GM19351 (cell line): Measurements from ENCODE around the gene ARHGEF4.

Experiments used
- ATAC-seq: cut with Tn5 transposase; IDR thresholded peaks from one replicate; pipeline ENCODE4 v1.9.1; 2021; ENCODE audit warnings: mild to moderate bottlenecking, moderate library complexity; ENCODE audit not compliant: unreplicated experiment

The ARHGEF4 gene

DNA sequence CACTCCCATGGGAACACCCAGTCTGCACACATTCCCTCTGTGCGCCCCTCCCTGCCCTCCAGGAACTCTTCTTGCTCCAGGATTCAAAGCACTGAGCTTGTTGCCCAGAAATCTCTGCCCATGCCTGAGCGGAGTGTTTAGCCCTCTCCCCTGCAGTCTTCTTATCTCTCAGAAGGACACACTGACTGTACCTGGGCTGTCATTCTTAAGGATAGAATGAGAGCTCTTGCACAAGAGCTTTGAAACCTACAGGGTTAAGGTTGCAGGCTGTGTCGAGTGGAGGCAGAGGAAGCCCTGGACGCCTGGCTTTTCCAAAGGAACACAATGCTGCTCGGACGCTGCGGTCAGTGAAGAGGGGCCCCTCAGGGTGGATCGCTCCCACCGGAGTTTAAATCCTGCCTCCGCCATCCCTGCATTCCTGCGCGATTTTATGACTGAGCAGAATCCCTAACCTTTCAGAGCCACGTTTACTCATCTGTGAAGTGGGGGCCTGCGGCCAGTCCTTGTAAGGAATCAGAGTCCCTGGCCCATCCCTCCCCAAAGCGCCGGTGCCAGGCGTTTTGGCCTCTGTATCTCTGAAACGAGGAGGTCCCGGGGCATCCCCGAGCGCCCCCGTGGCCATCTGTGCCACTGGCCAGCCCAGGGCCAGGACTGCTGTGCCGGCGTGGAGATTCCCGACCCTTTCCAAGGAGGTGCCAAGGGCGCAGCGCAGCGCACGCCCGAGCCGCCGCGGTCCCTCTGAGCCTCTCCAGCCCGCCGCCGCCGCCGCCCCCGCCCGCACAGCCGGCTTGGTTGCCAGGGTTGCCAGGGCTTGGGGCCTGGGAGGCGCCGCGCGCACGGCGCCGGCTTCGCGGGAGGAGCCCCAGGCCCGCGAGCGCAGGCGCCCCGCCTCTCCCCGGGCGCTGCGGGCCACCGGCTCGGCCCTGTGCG, 197.7 kb downstream of the ARHGEF4 start:
- ATAC-seq, result no peak

DNA sequence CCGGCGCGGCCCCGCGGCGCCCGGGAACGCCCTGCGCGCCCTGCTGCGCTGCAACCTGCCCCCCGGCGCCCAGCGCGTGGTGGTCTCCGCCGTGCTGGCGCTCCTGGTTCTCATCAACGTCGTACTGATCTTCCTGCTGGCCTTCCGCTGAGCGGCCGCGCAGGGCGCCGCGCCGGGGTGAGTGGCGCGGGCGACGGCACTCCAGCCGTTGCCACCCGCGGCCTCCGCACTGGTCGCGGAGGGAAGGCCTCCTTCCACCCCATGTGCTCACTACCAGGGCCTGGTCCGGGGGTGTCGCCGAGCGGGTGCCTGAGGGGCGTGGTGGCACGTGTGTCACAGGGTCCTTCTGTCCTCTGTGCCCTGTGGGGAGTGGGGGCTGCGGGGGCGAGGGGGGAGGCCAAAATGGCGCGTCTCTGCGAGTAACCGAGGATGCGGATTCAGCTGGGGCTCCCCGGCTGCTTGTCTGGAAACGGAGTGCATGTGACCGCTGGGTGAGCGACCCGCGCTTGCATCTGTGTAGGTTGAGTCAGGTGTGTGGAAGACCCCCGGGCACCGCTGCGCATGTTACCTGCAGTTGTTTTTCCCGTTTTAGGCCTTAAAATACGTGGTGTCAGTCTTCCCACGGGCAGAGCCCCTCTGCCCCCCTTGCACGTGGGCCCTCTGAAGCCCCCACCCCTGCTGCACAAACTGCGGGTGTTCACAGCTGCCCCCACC, 198.6 kb downstream of the ARHGEF4 start:
- no peak for ATAC-seq

DNA sequence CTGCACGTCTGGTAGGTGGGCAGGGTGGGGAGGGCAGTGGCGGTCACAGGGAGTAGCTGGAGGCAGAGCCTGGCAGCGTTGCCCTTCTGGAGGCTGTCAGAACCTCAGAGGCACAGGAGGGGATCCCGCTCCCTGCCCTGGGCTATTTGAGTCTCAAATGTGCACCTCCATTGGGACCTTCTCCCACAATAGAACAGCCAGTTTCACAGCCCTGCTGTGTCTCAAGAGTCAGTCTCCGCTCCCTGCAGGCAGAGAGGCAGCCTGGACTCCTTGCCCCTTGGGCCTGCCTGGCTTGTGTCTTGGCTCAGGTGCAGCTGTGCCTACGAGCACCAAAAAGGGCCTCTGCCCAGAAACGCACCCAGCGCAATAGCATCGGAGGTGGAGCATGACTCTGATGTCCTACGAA, 199.1 kb downstream of the ARHGEF4 start:
- no peak for ATAC-seq

DNA sequence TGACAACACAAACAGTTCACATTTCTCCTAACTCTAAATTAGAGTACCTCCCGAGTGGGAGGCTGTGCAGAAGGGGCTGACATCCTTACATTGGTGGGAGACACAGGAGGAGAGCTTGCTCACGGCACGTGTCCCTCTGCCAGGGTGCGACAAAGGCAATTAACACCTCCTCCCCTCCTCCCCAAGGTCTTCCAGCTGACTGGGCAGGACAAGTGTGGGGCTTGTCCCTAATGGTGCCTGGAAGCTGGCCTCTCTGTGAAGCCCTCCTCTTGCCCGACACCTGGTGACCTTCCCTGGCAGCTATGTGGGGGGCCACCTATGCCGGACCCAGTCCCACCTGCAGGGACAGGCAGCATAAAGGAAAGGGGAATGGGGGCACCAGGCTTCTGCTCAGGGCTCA, 199.6 kb downstream of the ARHGEF4 start:
- no peak for ATAC-seq

DNA sequence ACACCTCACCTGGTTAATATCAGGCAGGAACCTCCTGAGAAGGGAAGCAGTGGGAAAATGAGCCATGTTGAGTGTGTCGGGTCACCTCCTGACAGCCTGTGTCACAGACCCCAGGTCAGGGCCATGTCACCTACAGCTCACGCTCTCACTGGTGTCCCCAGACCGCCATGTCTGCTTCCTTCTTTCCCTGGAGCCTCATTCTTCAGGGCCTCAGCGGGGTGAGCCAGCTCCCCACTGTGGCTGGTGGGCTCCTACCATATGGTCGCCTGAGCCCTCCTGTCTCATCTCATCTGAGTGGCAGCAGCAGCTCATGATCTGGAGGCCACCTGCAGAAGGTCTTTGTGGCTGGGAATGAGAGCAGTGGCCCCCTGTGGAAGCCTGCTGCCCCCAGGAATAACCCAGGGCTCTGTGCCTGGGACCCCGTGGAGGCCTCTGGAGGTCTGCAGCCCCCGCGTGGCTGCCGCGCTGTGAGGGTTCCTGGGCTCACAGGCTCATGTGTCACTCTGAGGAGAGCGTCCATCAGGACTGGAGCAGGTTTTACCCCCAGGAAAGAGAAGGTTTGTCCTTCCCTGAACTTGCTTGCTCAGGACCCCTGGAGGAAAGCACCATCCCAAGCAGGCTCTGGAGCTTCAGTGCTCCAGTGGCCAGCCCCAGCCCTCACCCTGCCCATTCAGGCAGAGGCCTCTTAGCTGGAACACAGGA, 200.1 kb downstream of the ARHGEF4 start:
- ATAC-seq, result no peak

DNA sequence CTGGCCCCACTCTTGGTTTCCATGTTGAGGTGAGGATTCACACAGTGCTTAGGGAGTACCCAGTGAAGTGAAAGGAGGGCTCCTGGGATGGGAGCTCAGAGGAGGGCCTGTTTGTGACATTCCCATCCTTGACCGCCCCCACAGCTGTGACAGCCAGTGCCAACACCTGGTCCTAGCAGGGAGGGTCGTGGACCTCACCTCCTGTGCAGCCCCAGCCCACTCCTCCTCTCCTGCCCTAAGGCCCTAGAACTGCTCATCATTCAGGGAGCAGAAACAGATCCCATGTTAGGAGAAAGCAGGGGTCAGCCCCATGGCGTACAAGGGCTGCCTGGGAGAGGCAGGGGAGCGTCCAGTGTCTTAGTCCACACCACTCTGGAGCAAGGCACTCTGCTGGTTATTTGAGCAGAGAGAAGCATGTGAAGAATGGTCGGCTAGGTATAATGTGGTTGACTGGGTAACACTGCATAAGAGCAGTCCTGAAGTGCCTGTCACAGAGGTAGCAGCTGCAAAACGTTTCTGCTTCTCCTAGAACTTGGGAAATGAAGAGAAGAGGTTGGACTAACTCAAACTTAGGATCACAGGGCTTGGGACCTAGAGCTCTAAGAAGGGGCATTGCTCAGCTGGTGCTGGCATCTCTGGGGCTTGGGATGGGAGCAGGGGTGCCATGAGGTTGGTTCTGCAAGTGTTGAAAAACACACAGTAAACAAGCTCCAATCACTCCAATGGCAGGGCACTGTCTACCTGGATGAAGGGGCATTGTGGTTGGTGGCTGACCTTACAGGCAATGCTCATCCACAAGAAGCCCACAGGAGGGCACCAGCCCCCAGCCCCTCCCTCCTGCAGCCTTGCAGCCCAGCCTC, 200.9 kb downstream of the ARHGEF4 start:
- no peak for ATAC-seq

DNA sequence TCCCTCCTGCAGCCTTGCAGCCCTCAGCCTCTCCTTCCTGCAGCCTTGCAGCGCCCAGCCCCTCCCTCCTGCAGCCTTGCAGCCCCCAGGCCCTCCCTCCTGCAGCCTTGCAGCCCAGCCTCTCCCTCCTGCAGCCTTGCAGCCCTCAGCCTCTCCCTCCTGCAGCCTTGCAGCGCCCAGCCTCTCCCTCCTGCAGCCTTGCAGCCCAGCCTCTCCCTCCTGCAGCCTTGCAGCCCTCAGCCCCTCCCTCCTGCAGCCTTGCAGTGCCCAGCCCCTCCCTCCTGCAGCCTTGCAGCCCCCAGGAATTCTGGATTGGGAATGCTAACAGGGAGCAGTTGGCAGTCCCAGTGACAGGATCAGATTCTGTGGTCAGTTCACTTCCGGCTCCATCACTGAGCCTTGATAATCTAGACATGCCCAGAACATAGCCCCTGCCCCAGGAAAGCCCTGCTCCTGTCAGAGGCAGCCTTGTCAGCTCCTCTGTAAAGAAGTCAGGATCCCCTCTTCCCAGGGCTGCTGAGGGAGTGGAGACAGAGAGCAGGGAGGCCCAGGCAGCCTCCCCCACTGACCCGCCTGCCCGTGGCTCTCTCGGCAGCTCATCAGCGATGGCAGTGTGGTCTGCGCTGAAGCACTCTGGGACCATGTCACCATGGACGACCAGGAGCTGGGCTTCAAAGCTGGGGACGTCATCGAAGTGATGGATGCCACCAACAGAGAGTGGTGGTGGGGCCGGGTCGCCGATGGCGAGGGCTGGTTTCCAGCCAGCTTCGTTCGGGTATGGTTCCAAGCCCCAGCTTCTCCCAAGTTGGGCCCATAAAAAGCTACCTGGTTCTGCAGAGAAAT, 201.8 kb downstream of the ARHGEF4 start:
- ATAC-seq, result no peak

DNA sequence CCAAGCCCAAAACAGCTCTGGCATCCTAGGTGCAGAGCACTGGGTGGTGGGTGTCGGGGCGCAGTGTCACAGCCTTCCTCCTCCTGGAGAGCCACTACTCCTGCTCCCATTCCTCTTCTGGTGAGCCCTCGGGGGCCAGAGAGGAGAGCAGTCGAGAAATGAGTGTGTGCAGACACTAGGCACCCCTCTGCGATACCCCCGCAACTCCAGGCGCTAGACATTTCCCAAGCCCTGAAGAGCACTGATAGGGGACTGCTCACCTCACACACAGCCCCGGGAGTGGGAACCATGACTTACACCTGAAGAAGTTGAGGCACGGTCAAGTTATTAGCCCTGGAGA, 202.4 kb downstream of the ARHGEF4 start:
- ATAC-seq, result no peak

DNA sequence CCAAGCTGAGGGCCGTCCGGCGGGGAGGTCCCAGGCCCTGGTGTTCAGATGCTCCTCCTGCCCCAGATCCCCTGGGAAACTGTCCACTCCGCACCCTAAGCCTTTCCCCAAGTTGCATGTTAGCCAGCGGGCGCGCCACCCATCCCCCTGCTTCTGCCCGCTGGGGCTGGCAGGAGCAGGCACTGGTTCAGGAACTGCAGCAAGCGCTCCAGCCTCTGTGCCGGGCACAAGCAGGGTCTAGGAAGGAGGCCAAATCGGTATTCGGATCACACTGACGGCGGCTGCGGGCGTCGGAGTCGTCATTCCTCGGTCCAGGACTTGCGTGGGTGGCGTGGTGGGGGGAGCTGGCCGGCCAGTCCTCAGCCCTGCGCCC, 202.8 kb downstream of the ARHGEF4 start:
- ATAC-seq, result no peak

DNA sequence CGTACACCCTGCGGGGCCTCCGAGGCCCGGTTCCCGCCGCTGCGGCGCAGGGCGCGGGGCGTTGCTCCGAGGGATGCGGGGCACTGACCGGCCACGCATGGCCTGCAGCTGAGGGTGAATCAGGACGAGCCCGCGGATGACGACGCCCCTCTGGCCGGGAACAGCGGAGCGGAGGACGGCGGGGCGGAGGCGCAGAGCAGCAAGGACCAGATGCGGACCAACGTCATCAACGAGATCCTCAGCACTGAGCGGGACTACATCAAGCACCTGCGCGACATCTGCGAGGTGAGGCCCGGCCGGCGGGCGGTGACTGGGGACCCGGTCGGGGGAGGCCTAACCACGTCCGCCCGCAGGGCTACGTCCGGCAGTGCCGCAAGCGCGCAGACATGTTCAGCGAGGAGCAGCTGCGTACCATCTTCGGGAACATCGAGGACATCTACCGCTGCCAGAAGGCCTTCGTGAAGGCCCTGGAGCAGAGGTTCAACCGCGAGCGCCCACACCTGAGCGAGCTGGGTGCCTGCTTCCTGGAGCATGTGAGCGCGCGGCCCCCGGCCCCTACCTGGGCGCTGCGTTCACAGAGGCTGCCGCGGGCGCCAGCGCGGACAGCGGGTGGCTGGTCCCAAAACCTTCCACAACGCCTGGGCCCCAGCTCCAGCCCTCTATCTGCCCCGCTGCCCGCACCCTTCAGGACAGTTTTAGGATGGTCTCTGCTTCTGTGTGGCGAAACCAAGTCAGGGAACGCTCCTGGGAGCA, 203.4 kb downstream of the ARHGEF4 start:
- ATAC-seq, result no peak

DNA sequence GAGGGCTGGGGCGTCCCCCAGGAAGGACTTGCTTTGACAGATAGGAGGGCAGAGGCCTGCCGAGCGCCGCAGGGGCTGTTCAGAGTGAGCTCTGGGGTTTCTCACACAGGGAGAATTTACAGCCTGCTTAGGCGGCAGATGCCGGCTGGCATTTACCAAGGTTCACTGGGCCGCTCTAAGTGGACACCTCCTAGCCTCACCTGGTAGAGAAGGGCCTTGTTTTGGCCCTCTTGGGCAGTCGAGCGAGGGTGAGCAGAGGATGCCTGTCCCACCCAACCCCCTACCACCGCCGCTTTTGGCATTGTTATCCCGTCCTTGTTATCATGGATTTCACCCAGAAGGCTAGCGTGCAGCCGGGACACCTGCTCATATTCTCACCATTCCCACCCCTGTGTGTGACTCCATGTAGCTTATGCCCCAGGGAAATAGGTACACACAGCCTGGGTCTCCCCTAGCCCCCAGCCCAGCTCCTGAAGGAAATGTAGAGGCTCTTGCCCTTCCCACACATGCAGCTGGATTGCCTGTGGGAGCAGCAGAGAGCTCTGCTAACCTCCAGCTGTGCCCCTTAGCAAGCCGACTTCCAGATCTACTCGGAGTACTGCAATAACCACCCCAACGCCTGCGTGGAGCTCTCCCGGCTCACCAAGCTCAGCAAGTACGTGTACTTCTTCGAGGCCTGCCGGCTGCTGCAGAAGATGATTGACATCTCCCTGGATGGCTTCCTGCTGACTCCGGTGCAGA, 204.1 kb downstream of the ARHGEF4 start:
- no peak for ATAC-seq

DNA sequence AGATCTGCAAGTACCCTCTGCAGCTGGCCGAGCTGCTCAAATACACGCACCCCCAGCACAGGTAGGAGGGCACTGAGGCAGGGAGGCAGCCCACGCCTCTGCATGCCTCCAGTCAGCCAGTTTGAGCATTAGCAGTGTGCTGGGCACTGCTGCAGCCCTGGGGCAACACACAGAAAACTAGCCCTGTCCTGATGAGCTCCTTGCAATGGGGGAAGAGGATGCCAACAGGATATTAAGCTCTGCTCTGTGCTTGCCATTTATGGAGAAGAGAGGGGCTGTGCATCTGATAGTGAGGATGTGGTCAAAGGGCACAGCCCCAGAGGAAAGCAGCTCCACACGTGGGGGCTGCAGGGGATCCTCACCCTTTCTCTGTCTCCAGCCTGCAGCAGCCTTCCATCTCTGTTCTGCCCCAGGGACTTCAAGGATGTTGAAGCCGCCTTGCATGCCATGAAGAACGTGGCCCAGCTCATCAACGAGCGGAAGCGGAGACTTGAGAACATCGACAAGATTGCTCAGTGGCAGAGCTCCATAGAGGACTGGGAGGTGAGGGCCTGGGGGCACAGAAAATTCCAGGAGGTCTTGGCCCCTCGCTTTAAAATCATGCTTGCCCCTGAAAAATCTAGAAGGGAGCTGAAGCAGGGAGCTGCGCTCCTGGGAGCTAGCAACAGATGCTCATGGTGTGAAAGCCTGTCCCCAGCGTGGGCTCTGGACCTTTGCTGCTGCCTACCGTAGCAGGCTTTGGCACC, 204.9 kb downstream of the ARHGEF4 start:
- ATAC-seq, result no peak

DNA sequence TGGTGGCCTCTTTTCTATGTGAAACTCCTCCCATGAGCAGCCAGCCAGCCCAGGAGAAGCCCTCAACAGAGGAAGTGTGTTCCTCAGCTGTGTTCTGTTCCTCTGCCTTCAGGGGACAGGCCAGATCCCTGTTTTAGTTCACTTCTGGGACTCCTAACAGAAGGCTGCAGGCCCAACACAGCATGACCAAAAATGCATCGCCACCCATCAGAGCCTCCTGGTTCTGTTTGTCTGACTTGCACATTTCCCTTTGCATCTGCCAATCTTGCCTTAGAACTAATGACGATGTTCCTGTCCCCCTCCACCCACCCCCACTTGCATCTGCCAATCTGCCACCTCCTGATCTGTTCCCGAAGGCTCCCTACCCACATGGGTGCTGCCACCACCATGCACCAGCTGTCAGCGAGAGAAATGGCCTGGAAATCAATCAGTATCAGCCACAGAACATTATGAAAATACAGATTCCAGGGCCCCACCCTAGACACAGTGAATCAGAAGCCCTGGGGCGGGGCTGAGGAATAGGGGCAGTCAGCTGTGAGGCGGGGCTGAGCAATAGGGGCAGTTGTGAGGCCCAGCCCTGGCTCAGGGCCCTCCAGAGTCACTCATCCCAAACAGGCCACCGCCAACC, 205.5 kb downstream of the ARHGEF4 start:
- ATAC-seq, result no peak

DNA sequence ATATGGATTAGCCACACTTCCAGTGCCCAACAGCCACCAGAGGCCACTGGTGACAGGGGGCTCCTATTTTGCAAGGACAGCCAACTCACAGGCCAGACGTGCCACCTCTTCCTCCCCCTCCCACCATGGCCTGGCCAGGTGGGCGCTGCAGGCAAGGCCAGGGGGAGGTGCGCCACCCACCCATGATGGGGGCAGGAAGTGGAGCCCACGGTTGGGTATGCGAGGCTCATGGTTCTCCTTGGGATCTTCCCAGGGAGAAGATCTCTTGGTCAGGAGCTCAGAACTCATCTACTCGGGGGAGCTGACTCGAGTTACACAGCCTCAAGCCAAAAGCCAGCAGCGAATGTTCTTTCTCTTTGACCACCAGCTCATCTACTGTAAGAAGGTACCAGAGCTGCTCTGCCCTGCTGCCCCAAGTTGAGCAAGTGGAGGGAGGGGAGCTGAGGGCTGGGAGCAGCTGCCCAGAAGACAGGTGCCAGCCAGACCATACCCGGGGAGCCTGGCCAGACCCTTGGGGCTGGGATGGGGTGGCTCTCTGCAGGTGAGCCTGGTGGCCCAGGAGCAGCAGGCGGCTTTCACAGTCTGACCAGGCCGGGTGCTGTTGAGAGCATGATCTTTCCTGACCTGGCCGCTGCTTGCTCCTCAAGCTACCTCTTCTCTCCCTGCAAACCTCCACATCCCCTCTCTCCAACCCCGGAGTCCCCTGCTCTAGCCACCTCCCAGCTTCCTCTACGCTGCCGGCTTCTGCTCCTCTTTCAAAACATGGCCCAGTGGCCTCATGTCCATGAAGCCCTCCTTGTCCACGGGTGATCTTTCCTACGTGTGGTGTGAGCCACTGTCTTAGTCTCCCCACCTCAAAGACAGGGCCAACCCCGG, 206.7 kb downstream of the ARHGEF4 start:
- ATAC-seq, result no peak

DNA sequence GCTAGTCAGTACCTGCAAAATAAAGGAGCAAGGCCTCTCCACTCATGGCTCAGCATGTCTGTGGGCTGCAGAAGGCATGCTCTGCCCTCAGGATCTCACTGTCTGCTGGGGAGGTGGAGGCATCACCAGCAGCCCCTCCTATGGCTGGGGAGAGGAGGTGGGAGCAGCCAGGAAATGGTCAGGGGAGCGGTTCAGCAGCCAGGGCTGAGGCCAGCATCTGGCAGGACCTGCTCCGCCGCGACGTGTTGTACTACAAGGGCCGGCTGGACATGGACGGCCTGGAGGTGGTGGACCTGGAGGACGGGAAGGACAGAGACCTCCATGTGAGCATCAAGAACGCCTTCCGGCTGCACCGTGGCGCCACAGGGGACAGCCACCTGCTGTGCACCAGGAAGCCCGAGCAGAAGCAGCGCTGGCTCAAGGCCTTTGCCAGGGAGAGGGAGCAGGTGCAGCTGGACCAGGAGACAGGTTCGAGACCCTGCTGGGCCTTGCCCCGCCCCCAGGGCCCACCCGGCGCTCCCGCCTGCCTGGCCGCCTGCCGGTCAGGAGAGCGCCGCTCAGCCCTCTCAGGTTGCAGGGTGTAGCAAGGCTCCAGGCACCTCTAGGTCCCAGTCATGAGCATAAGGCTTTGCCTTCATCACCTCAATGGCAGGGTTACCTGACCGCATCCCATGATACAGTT, 207.5 kb downstream of the ARHGEF4 start:
- no peak for ATAC-seq

DNA sequence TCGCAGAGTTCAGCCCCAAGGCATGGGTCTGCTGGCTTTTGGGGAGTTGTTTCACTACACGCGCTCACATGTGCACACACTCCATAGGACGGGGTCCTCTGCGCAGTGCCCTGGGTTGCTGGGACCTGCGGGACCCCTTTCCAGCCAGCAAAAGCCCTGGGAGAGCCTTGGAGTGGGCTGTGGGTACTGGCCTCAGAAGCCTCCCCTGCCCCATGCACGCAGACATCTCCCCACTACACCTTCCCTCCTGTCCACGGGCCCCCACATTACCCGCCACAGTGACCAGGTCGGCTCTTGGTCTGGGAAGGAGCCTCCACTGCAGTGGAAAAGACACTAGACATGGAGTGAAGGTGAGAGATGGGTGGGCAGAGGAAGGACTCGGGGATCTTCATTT, 208.0 kb downstream of the ARHGEF4 start:
- no peak for ATAC-seq
